NCI-H2227 treated with DMSO at 0.1 percent for 48 hours (cell line): ENCODE results near the gene BIN1.

ENCODE experiments used
- DNase-seq: peaks from one replicate; lab custom pipeline; 2025; lab: John Stamatoyannopoulos, UW

The BIN1 gene

GRCh38 chr2:126999106-126999756, 107.7 kb downstream of the BIN1 start:
- DNase-seq, result no peak

GRCh38 chr2:126998486-126998885, 108.5 kb downstream of the BIN1 start:
- no peak for DNase-seq
